ENCODE measurements around the gene PPBP. TPM values are rescaled to one million over a fixed set of nuclear protein-coding genes. Genes with fewer than 3 reads are reported as not detected.

PPBP gene
- total and polyA plus RNA-seq, 8 donors = 2.6 to 49.8 (median 30.4) TPM

- H3K27me3 ChIP-seq = no peaks in the 10 kb centered on the region
- intact Hi-C loops (cut with DNase I) = no loop called here
- TF ChIP-seq CTCF (IDR thresholded peaks at IDR 0.05) = no peak
- H3K36me3 ChIP-seq = no peaks in the 10 kb centered on the region
- no peaks in the 10 kb centered on the region for H3K9me3 ChIP-seq
- H3K4me3 ChIP-seq = no peak overlapping the region
- peaks cover 0 to 3% of the 10 kb centered on the region in 2 donors for H3K4me1 ChIP-seq
- DNase-seq (no peak), ATAC-seq (peak; percentile 37)
- H3K27ac ChIP-seq = no peak overlapping the region
Observed at GRCh38 chr4:74013264-74013663, 25.3 kb upstream of the PPBP start.

- no peak for DNase-seq
- intact Hi-C loops (cut with DNase I) = no loop called here
- Histone ChIP-seq H3K27ac (no peak overlapping the region), H3K4me1 (no peaks in the 10 kb centered on the region), H3K4me3 (no peak overlapping the region), H3K27me3 (no peaks in the 10 kb centered on the region), H3K9me3 (no peaks in the 10 kb centered on the region), H3K36me3 (no peaks in the 10 kb centered on the region)
- ATAC-seq = no peak
- no peak for TF ChIP-seq CTCF (IDR thresholded peaks at IDR 0.05)
Observed at GRCh38 chr4:74012130-74012529, 24.1 kb upstream of the PPBP start.

GRCh38 chr4:74009307-74009706 lies 21.3 kb upstream of the PPBP start:
- no peak for TF ChIP-seq CTCF (IDR thresholded peaks at IDR 0.05)
- Histone ChIP-seq H3K4me1 (peaks cover 0 to 14% of the 10 kb centered on the region in 2 donors), H3K4me3 (no peak overlapping the region), H3K36me3 (no peaks in the 10 kb centered on the region), H3K27ac (no peak overlapping the region), H3K27me3 (no peaks in the 10 kb centered on the region), H3K9me3 (no peaks in the 10 kb centered on the region)
- intact Hi-C loops (cut with DNase I) = no loop called here
- ATAC-seq = no peak
- DNase-seq = no peak

GRCh38 chr4:74006009-74006476 lies 18.1 kb upstream of the PPBP start:
- no peak overlapping the region for H3K4me3 ChIP-seq

GRCh38 chr4:74005528-74005927 lies 17.5 kb upstream of the PPBP start:
- intact Hi-C loops (cut with DNase I) = no loop called here
- Histone ChIP-seq H3K27me3 (no peaks in the 10 kb centered on the region), H3K4me3 (no peak overlapping the region), H3K4me1 (peaks cover 0 to 14% of the 10 kb centered on the region in 2 donors), H3K36me3 (no peaks in the 10 kb centered on the region), H3K9me3 (no peaks in the 10 kb centered on the region), H3K27ac (peak overlapping the region; percentile 2 to 13)
- no peak for TF ChIP-seq CTCF (IDR thresholded peaks at IDR 0.05)
- ATAC-seq = peak; percentile 69
- no peak for DNase-seq

More at GRCh38 chr4:74006009-74006476, 18.1 kb upstream of the PPBP start:
- no peak for TF ChIP-seq CTCF (IDR thresholded peaks at IDR 0.05)
- H3K36me3 ChIP-seq = no peaks in the 10 kb centered on the region
- peaks cover 0 to 14% of the 10 kb centered on the region in 2 donors for H3K4me1 ChIP-seq
- H3K27ac ChIP-seq = peak overlapping the region in 1 of 2 donors; percentile 13
- no peaks in the 10 kb centered on the region for H3K27me3 ChIP-seq
- ATAC-seq = peak; percentile 57
- no peak for DNase-seq
- intact Hi-C loops (cut with DNase I) = no loop called here
- H3K9me3 ChIP-seq = no peaks in the 10 kb centered on the region

Data from left lung (tissue), 10 donors.